ENCODE results near the gene TSPO2.
"Not testable (repeated sequence)": the region's sequence is repeated elsewhere in the genome, so short reads cannot be mapped to it uniquely, and the experiment has no call there.

TSPO2 gene

GRCh38 chr6:41042226-41043055 is at the start of gene TSPO2:
TSS of gene TSPO2 (plus strand) at chr6:41042467. CDS start at chr6:41042986, 519 bp downstream.
- Histone ChIP-seq H3K36me3 (ENCODE audit: control insufficient read depth in 1 of 2, insufficient read depth in 2 of 2, low read length in 2 of 2) (no peaks in the 10 kb centered on the region), H3K4me3 (ENCODE audit: low read depth in 1 of 2, low read length in 2 of 2) (no peak within 1 kb of the TSS), H3K9me3 (ENCODE audit: control insufficient read depth in 1 of 2, low read length in 2 of 2) (no peaks in the 10 kb centered on the region), H3K4me1 (ENCODE audit: control insufficient read depth in 1 of 2, insufficient read depth in 2 of 2, low read length in 2 of 2) (no peaks in the 10 kb centered on the region), H3K27me3 (ENCODE audit: low read depth, low read length) (no peaks in the 10 kb centered on the region), H3K27ac (ENCODE audit: low read length) (no peak within 1 kb of the TSS)

- no peak overlapping the region for H3K4me3 ChIP-seq (ENCODE audit: low read depth in 1 of 2, low read length in 2 of 2)
- no peaks in the 10 kb centered on the region for H3K36me3 ChIP-seq (ENCODE audit: control insufficient read depth in 1 of 2, insufficient read depth in 2 of 2, low read length in 2 of 2)
- no peak overlapping the region for H3K27ac ChIP-seq (ENCODE audit: low read length)
- H3K27me3 ChIP-seq (ENCODE audit: low read depth, low read length) = no peaks in the 10 kb centered on the region
- H3K9me3 ChIP-seq (ENCODE audit: control insufficient read depth in 1 of 2, low read length in 2 of 2) = no peaks in the 10 kb centered on the region
- H3K4me1 ChIP-seq (ENCODE audit: control insufficient read depth in 1 of 2, insufficient read depth in 2 of 2, low read length in 2 of 2) = peaks cover 11 to 22% of the 10 kb centered on the region in 2 donors
Measured at GRCh38 chr6:40992746-40993145, 49.5 kb upstream of the TSPO2 start.

- Histone ChIP-seq H3K27me3 (ENCODE audit: low read depth, low read length) (no peaks in the 10 kb centered on the region), H3K9me3 (ENCODE audit: control insufficient read depth in 1 of 2, low read length in 2 of 2) (no peaks in the 10 kb centered on the region), H3K36me3 (ENCODE audit: control insufficient read depth in 1 of 2, insufficient read depth in 2 of 2, low read length in 2 of 2) (no peaks in the 10 kb centered on the region), H3K4me1 (ENCODE audit: control insufficient read depth in 1 of 2, insufficient read depth in 2 of 2, low read length in 2 of 2) (peaks cover 11 to 33% of the 10 kb centered on the region in 2 donors), H3K27ac (ENCODE audit: low read length) (peak overlapping the region; percentile 60), H3K4me3 (ENCODE audit: low read depth in 1 of 2, low read length in 2 of 2) (no peak overlapping the region)
Measured at GRCh38 chr6:40996591-40997233, 45.6 kb upstream of the TSPO2 start.

- peak overlapping the region; percentile 60 for H3K27ac ChIP-seq (ENCODE audit: low read length)
- H3K4me1 ChIP-seq (ENCODE audit: control insufficient read depth in 1 of 2, insufficient read depth in 2 of 2, low read length in 2 of 2) = peaks cover 11 to 33% of the 10 kb centered on the region in 2 donors
- no peak overlapping the region for H3K4me3 ChIP-seq (ENCODE audit: low read depth in 1 of 2, low read length in 2 of 2)
- H3K9me3 ChIP-seq (ENCODE audit: control insufficient read depth in 1 of 2, low read length in 2 of 2) = no peaks in the 10 kb centered on the region
- no peaks in the 10 kb centered on the region for H3K36me3 ChIP-seq (ENCODE audit: control insufficient read depth in 1 of 2, insufficient read depth in 2 of 2, low read length in 2 of 2)
- H3K27me3 ChIP-seq (ENCODE audit: low read depth, low read length) = no peaks in the 10 kb centered on the region
Measured at GRCh38 chr6:40997234-40997957, 44.9 kb upstream of the TSPO2 start.

- Histone ChIP-seq H3K27ac (ENCODE audit: low read length) (no peak overlapping the region), H3K4me1 (ENCODE audit: control insufficient read depth in 1 of 2, insufficient read depth in 2 of 2, low read length in 2 of 2) (peaks cover 11 to 33% of the 10 kb centered on the region in 2 donors), H3K36me3 (ENCODE audit: control insufficient read depth in 1 of 2, insufficient read depth in 2 of 2, low read length in 2 of 2) (no peaks in the 10 kb centered on the region), H3K9me3 (ENCODE audit: control insufficient read depth in 1 of 2, low read length in 2 of 2) (no peaks in the 10 kb centered on the region), H3K27me3 (ENCODE audit: low read depth, low read length) (no peaks in the 10 kb centered on the region), H3K4me3 (ENCODE audit: low read depth in 1 of 2, low read length in 2 of 2) (no peak overlapping the region)
Measured at GRCh38 chr6:40998661-40999060, 43.6 kb upstream of the TSPO2 start.

GRCh38 chr6:40999569-40999968 is 42.7 kb upstream of the TSPO2 start:
- no peak overlapping the region for H3K27ac ChIP-seq (ENCODE audit: low read length)
- H3K4me3 ChIP-seq (ENCODE audit: low read depth in 1 of 2, low read length in 2 of 2) = no peak overlapping the region
- no peaks in the 10 kb centered on the region for H3K9me3 ChIP-seq (ENCODE audit: control insufficient read depth in 1 of 2, low read length in 2 of 2)
- H3K27me3 ChIP-seq (ENCODE audit: low read depth, low read length) = no peaks in the 10 kb centered on the region
- peaks cover 11 to 33% of the 10 kb centered on the region in 2 donors for H3K4me1 ChIP-seq (ENCODE audit: control insufficient read depth in 1 of 2, insufficient read depth in 2 of 2, low read length in 2 of 2)
- H3K36me3 ChIP-seq (ENCODE audit: control insufficient read depth in 1 of 2, insufficient read depth in 2 of 2, low read length in 2 of 2) = no peaks in the 10 kb centered on the region

- no peaks in the 10 kb centered on the region for H3K27me3 ChIP-seq (ENCODE audit: low read depth, low read length)
- H3K4me1 ChIP-seq (ENCODE audit: control insufficient read depth in 1 of 2, insufficient read depth in 2 of 2, low read length in 2 of 2) = peaks cover 11 to 33% of the 10 kb centered on the region in 2 donors
- no peak overlapping the region for H3K4me3 ChIP-seq (ENCODE audit: low read depth in 1 of 2, low read length in 2 of 2)
- no peak overlapping the region for H3K27ac ChIP-seq (ENCODE audit: low read length)
- no peaks in the 10 kb centered on the region for H3K36me3 ChIP-seq (ENCODE audit: control insufficient read depth in 1 of 2, insufficient read depth in 2 of 2, low read length in 2 of 2)
- H3K9me3 ChIP-seq (ENCODE audit: control insufficient read depth in 1 of 2, low read length in 2 of 2) = no peaks in the 10 kb centered on the region
Measured at GRCh38 chr6:41000248-41000647, 42.0 kb upstream of the TSPO2 start.

- Histone ChIP-seq H3K27ac (ENCODE audit: low read length) (no peak overlapping the region), H3K9me3 (ENCODE audit: control insufficient read depth in 1 of 2, low read length in 2 of 2) (no peaks in the 10 kb centered on the region), H3K4me1 (ENCODE audit: control insufficient read depth in 1 of 2, insufficient read depth in 2 of 2, low read length in 2 of 2) (peaks cover under 1 to 16% of the 10 kb centered on the region in 2 donors), H3K4me3 (ENCODE audit: low read depth in 1 of 2, low read length in 2 of 2) (no peak overlapping the region), H3K36me3 (ENCODE audit: control insufficient read depth in 1 of 2, insufficient read depth in 2 of 2, low read length in 2 of 2) (no peaks in the 10 kb centered on the region), H3K27me3 (ENCODE audit: low read depth, low read length) (no peaks in the 10 kb centered on the region)
Measured at GRCh38 chr6:41002168-41002567, 40.1 kb upstream of the TSPO2 start.

- not testable (repeated sequence) for H3K4me3 ChIP-seq (ENCODE audit: low read depth in 1 of 2, low read length in 2 of 2); H3K9me3 ChIP-seq (ENCODE audit: control insufficient read depth in 1 of 2, low read length in 2 of 2); H3K27me3 ChIP-seq (ENCODE audit: low read depth, low read length); H3K4me1 ChIP-seq (ENCODE audit: control insufficient read depth in 1 of 2, insufficient read depth in 2 of 2, low read length in 2 of 2); H3K36me3 ChIP-seq (ENCODE audit: control insufficient read depth in 1 of 2, insufficient read depth in 2 of 2, low read length in 2 of 2); H3K27ac ChIP-seq (ENCODE audit: low read length)
Measured at GRCh38 chr6:41006217-41006616, 36.0 kb upstream of the TSPO2 start.

GRCh38 chr6:41006980-41007379 is 35.3 kb upstream of the TSPO2 start:
- not testable (repeated sequence) for H3K4me3 ChIP-seq (ENCODE audit: low read depth in 1 of 2, low read length in 2 of 2); H3K27me3 ChIP-seq (ENCODE audit: low read depth, low read length); H3K9me3 ChIP-seq (ENCODE audit: control insufficient read depth in 1 of 2, low read length in 2 of 2); H3K4me1 ChIP-seq (ENCODE audit: control insufficient read depth in 1 of 2, insufficient read depth in 2 of 2, low read length in 2 of 2); H3K27ac ChIP-seq (ENCODE audit: low read length); H3K36me3 ChIP-seq (ENCODE audit: control insufficient read depth in 1 of 2, insufficient read depth in 2 of 2, low read length in 2 of 2)

GRCh38 chr6:41008011-41008410 is 34.3 kb upstream of the TSPO2 start:
- Histone ChIP-seq H3K27me3 (ENCODE audit: low read depth, low read length) (no peaks in the 10 kb centered on the region), H3K4me3 (ENCODE audit: low read depth in 1 of 2, low read length in 2 of 2) (no peak overlapping the region), H3K27ac (ENCODE audit: low read length) (no peak overlapping the region), H3K4me1 (ENCODE audit: control insufficient read depth in 1 of 2, insufficient read depth in 2 of 2, low read length in 2 of 2) (no peaks in the 10 kb centered on the region), H3K9me3 (ENCODE audit: control insufficient read depth in 1 of 2, low read length in 2 of 2) (no peaks in the 10 kb centered on the region), H3K36me3 (ENCODE audit: control insufficient read depth in 1 of 2, insufficient read depth in 2 of 2, low read length in 2 of 2) (no peaks in the 10 kb centered on the region)
